Jurkat, Clone E6-1 (cell line): ENCODE data around the gene DLGAP1.

Experiments
- DNase-seq: peaks from one replicate; pipeline ENCODE4 v3.0.0-alpha.2; 2011; ENCODE audit warnings: low read depth, low spot score
- H3K4me3 ChIP-seq: 2 replicates; pipeline ENCODE4 v1.5.1; 2011; ENCODE audit warnings: mild to moderate bottlenecking, low read length, control low read depth, moderate library complexity

The DLGAP1 gene

DNA sequence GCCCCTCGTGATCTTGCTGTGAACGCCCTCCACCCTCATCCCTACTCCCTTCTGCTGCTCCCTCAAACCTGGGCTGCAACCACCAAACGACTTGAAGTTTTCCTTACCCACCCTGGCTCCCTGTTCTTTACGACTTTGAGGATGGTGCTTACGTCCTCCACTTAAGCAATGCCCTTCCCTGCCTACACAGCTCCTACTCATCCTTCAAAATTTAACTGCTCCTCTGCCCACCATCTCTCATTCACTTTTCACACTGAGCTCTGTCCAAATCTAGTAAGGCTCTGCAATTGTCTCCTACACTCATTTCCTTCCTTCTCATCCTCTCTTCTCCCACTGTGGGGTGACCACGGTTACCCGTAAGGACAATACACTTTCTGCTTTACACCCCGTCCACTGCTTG is 554.1 kb downstream of the DLGAP1 start:
- DNase-seq, result no peak

DNA sequence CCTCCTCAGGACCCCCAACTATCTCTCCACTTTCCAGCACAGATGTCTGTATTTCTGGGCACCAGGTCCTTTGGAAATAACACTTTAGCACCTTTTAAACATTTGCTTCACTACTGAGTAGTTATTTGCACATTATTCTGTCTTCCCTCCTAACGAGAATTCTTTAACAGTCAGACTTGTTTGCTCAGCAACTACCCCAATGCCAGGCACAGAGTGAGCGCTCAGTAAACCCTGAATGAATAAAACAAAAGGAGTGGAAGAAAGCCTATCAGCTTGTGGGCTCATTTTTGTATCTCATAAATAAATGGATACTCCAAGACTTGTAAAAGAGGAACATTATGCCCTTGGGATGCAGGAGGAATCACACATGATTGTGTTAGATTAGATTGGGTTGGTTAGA is 554.8 kb downstream of the DLGAP1 start:
- DNase-seq, result no peak
- no peak overlapping the region for H3K4me3 ChIP-seq

More for the DNA sequence above, 554.1 kb downstream of the DLGAP1 start:
- no peak overlapping the region for H3K4me3 ChIP-seq

DNA sequence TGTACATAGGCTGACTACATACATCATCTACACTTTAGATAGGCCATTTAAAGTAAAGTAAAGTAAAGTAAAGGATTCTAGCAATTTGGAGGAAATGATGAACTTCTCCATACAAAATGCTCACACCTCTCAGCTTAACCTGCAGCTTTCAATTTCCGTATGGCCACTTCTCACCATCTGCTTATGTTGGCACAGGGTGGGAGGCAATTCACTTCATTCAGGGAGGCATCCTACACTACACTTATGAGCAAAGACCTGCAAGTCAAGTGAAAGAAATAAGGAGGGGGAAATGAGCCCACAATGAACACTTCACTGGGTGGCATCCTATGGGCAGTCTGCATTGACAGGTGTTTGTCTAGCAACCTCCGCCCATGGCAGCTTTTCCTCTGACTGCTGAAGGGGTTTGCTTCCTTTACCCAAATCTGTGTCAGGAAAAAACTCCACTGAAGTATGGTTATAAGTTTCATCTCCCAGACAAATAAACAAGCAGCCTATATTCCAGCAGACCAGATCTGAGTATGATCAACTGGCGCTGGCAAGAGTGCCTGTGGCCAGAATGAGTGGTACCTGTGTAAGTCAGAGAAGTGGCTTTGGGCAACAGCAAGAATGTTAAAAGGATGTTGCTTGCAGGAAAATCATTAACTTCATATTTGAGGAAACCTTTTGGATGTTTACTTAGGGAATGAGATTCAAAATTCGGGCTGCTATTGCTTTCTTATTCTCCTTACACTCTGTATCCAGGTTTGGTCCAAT is 556.1 kb downstream of the DLGAP1 start:
- DNase-seq, result no peak
- no peak overlapping the region for H3K4me3 ChIP-seq

DNA sequence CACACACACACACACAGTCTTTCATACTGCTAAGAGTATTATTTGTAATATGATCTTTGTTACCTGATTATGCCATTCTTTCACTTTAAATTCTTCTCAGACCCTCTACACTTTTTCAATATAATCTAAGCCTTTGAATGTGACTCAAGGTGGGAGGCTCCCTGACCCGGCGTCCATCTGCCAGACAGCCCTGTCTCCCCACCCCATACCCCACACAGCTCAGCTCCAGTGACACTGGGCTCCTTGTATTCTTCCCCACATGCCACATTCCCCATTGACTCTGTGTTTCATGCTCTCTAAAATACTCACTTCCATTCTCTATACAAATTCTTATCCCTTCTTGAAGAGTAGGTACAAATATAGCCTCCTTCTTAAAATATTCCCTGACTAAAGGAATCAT is 563.0 kb downstream of the DLGAP1 start:
- no peak overlapping the region for H3K4me3 ChIP-seq
- no peak for DNase-seq

DNA sequence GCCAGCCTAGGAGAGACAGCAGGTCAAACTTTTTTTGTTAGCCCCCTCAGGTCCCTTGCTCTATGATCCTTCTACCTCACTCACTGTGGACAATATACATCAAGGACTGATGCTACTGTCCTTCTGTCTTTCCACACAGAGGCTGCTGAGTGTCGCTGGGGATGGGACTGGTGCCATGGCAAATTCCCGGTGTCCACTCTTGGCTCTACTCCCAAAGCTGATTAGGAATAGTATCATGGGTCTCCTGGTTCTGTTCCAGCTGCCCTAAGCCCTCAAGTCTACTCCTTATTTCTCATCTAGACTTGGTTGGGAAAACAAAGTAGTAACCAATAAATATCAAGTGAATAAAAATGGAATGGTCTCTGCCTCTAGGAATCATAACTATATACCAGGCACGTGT is 563.9 kb downstream of the DLGAP1 start:
- DNase-seq, result no peak
- H3K4me3 ChIP-seq, result no peak overlapping the region

DNA sequence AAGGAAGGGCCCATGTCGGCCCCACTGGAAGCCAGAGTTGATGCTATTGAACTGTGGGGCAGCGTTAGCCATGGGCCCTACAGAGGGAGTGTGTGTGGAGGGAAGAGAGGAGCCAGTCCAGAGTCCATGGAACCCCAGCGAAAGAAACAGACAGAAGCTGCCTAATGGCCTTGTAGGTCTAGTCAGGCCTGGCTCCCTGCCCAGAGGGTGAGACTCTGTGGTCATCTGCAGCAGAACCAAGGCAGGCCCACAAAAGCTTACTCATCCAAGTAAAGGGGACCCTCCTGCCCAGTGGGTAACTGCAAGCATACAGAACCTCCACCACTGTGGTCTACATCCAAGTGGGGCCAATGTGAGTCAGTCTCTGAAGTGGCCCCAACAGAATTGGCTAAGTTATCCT is 565.3 kb downstream of the DLGAP1 start:
- no peak overlapping the region for H3K4me3 ChIP-seq
- no peak for DNase-seq

DNA sequence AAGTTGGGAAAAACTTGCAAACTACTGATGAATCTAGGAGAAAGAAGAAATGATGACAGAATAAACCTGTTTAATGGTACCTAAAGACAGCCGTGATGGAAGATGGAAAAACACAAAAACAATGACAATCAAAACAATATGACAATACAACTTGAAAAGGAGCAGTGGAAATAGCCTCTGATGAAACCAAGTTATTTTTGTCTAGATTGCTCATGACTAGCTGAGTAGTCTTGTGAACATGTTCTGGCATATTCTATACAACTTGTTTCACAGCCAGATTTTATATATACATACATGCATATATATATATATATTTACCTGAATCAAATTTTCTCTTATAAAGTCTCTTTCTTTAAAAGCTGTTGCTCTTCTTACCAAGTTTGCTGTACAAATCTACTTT is 566.0 kb downstream of the DLGAP1 start:
- DNase-seq, result no peak
- no peak overlapping the region for H3K4me3 ChIP-seq

DNA sequence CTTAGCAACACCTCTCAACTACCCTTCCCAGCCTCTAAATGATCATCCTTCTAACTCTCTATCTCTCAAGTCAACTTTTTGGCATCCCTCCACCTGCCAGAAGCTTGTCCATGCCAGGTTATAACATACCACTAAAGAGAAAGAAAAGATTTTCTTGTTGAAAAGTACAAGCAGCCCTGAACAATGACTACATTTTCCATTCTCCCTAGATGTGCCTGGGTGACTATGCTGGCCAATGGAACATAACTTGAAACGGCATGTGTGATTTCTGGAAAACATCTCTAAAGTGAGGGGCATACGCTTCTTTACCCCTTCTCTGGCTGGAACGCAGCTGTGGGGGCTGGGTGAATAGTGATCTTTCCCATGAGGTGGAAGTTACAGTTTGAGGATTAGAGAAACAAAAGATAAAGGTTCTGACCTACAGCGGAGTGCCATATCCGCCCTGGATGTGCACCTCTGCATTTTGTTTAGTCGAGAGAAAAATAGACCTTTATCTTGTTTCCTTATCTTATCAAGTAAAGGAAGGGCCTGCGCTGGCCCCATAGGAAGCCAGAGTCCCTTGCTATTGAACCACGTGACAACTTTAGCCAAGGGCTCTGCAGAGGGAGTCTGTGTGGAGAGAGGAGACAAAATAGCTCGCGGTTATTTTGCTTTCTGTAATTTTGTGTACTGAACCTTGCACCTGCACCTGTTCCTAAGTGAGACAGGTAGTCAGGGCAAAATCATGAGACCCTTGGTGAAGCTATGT is 568.4 kb downstream of the DLGAP1 start:
- no peak overlapping the region for H3K4me3 ChIP-seq
- no peak for DNase-seq

DNA sequence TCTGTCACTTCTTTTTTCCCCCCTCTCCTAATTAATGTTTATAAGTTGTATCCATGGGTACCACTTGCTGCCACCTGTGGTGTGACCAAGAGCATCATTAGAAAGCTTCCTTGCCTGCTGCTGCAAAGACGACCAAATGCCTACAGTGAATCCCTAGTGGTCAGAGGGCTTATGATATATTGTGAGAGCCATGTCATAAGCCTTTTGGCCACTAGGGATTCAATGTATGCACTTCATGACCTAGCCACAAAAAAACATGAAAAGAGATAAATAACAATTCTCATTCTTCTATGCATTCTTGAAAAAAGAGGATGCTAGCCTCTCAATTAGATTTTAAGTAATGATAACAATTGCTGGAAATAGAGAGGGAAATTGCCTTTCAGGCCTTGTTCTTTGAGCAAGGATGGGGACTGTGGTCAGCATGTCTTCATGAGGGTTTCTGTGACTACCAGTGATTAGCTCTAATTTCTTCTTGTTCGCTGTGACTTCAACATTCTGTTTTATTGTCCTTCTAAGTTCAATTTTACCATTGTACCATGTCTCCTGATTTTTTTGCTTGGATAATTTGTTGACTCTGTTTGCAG is 569.8 kb downstream of the DLGAP1 start:
- H3K4me3 ChIP-seq, result no peak overlapping the region
- peak; percentile 10 for DNase-seq

DNA sequence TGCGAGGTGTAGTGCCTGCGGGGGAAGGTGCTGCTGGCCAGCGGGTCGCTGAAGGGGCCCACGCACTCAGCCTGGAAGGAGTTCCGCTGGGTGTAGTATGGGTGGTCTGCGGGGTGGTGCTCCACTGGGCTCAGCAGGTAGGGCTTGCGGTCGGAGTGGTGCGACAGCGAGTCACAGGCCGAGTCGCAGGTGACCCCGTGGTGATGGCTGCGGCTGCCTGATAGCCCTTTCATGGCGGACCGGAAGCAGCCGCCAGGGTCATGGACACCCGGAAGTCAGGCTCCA is 575.3 kb downstream of the DLGAP1 start:
- no peak for DNase-seq
- H3K4me3 ChIP-seq, result no peak overlapping the region

DNA sequence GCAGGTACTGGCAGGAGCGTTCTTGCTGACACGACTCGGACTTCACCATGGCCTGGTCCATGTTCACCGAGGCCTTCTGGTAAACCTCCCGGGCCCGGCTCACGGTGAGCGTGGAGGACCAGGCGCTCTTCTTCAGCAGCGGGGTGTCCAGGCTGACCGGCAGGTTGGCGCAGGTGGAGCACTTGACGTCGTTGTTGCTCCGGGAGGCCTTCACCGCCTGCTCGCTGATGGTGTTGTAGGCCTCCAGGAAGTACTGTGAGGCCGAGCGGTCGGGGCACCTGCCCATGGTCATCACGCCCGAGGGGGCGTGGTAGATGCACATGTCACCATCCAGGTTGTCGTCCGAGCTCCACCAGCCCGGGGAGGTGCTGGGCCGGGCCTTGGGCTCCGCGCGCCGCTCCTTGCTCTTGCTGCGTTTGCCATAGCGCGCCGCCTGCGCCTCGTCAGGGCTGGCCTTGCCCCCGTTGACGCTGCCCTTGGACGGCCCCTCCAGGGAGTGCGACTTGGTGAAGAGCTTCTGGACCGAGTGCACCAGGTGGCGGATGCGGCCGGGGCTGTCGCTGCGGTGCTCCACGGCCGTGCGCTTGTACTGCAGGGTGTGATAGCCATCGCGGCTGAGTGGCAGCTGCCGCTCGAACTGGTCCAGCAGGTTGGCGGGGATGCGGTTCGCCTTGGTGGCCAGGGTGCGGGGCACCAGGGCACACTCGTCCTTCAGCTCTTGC is 575.8 kb downstream of the DLGAP1 start:
- H3K4me3 ChIP-seq, result no peak overlapping the region
- no peak for DNase-seq

DNA sequence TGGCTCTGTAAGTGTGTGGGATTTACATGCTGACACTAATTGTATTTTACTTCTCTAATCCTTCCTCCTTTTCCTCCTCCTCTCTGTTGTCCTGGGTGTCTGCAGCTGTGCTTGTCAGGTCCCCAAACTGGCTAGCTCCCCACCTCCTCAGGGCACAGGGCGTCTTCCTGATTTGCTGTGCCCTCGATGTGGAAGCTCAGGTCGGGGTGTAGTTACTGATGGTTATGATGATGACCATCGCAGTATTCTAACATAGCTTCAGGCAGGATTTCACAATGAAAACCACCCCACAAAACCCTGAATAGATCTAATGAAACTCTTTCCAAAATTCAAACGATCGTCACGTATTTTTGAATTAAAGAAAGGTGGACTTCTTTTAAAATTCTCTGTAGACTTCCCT is 576.7 kb downstream of the DLGAP1 start:
- H3K4me3 ChIP-seq, result no peak overlapping the region
- DNase-seq, result no peak

DNA sequence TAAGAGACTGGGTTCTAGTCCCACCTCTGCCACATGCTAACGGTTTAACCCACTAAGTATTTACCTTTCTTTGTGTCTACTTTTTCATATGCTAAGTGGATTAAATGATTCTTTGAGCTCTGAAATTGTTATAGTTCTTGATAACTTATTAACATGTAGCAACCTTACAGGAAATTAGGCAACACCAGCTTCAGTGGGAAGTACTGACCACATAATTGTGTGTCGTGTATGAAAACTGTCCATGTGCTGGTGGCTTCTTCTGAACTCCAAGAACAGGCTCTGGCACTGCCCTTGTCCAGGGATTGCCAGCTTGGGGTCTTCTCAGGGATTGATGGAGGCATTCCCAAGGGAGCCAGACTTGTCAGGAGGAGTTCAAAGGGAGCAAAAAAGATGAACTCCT is 577.4 kb downstream of the DLGAP1 start:
- no peak overlapping the region for H3K4me3 ChIP-seq
- DNase-seq, result no peak

DNA sequence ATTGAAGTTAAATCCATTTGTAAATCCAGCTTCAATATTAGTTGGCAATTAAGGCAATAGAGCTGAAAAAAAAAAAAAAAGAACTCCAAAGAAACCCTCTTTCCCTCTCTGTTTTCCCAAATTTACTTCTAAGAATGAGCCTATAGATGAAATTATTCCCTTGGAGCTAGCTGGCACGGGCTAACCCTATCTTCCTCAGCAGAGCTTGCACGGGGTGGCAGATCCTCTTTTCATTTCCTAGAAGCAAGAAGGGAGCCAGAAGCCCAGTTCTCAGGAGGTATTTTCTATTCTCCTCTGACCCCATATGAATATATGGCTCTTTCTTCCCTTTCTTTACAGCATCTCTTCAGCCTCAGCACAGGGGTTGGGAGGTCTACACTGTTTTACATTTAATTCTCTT is 579.1 kb downstream of the DLGAP1 start:
- H3K4me3 ChIP-seq, result no peak overlapping the region
- DNase-seq, result no peak

DNA sequence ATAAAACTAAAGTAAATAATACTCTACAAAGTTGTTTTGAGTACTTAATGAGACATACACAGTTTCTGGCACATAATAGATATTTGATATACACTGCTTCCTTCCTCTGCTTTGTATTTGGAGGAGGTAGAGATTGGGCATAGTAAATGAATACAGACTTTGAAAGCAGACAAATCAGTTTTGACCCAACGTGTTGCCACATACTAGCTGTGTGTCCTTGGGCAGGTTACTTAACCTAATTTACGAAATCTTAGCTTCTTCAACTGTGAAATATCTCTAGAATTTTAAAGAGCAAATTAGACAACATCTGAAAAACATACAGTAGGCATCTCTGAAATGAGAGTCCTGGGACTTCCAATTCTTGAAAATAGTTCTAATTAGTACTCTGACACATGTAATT is 579.7 kb downstream of the DLGAP1 start:
- no peak for DNase-seq
- no peak overlapping the region for H3K4me3 ChIP-seq

DNA sequence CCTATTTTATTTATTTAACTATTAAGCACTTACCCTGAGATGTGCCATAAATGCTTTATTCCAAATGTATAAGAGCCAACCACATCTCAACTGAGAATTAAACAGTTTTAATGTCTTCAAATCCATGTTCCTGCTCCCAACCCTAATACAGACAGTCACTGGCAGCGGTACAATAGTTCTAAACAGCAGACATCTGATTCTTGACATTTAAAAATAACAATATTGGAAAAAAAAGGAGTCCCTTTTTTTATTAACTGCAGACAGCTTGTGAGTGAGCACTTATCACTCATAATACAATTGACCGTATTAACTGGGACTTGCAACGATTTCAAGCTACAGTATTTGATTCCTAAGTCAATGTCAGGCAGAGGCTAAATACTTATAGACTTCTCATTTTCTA is 580.5 kb downstream of the DLGAP1 start:
- H3K4me3 ChIP-seq, result no peak overlapping the region
- DNase-seq, result no peak

DNA sequence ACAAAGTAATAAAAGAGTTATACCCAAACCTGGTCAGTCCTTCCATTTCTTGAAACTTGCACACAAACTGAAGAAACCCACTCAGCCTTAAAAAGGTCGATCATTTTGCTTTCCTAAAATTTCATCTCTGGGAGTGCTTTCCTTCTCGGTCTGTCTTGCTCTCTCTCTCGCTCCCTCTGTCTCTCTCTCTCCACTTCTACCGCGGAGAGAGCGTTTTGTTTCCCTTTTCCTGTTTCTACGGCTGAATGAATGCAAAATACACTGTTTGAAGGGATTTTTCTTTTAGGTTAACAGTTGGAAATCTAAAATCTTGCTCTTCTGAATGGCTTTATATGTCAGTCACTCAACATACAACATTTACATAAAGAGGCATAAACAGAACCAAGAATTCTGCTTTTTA is 581.0 kb downstream of the DLGAP1 start:
- DNase-seq, result no peak
- no peak overlapping the region for H3K4me3 ChIP-seq

DNA sequence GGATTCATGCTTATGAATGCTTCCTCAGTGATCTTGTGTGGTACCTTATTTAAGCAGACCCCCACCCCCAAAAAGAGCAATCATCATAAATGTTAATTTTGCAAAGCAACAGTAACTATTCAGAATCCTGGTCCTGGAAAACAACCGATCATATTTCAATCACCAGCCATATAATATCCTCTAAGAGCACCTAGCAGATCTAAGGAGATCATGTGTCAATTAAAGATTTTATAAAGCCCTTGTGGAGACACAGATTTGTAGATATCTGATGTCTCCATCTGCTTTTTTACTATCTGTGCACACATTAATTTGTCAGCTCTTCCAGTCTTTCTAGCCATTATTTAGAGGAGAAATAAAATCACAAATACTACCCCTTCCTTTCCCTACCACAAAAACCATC is 581.4 kb downstream of the DLGAP1 start:
- DNase-seq, result no peak
- H3K4me3 ChIP-seq, result no peak overlapping the region

DNA sequence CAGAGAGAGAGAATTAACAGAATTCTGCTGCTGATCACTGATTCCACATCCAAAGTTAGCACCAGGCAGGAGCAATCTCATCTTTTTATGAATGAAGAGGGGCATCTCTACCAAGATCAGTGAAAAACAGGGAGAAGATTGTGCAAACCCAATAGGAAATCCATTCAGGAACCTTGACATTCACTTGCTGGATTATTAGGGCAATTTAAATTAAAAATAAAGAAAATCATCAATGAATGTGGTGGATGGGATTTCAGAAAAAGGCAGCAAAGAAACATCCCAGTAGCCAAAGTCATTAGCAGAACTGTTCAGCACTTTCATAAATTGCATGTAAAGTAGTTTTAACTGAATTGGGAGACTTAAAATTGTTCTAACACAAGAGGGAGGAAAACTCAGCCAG is 581.9 kb downstream of the DLGAP1 start:
- no peak for DNase-seq
- no peak overlapping the region for H3K4me3 ChIP-seq

DNA sequence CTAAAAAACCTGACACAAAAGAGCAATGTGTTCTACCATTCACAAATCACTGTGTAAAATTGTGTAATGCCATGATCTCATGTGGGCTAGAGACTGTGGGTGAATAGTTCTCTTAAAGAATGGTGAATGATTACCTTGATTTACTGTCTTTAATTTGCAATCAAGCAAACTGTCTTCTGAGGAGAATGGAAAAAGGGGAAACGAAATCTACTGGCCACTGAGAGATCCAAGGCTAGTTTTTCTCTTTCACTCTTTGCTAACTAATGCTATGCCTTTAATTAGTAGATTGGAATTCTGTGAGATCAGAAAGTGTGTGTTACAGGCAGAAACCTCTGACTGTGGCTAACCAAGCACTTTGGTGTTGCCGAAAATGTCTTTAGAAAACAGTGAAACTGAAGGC is 582.5 kb downstream of the DLGAP1 start:
- no peak overlapping the region for H3K4me3 ChIP-seq
- no peak for DNase-seq
